ENCODE results near the gene PSMD1.
"Not testable (repeated sequence)": the region's sequence is repeated elsewhere in the genome, so short reads cannot be mapped to it uniquely, and the experiment has no call there.

PSMD1 gene

DNA sequence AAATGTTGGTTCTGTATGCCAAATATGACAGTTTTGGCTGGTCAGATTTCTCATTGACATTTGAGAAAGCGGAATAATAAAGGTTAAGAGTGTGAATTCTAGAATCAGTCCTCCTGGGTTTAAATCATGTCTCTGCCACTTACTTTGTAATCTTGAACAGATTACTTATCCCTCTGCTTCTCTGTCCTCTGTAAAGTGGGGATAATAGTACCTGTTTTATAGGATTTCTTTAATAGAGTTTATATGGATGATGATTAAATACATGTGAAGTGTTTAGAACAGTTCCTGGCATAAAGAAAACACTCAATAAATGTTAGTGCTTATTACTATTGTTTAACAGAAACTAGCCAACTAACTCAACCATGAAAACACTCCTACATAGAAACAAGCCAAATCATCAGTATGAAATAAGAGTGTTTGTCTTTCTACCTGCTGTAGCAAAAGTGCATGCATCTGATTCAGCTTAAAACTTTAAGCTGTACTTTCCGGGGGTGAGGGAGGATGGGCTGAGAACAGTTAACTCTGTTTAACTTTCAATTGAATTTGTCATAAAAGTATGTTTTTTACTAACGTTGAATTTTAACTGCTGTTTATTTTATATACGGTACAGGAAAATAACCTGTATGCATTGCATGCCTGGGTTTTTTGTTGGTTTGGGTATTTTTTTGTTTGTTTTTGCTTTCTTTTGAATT lies 61.4 kb downstream of the PSMD1 start:
- no peak for DNase-seq (ENCODE audit: low read depth)

DNA sequence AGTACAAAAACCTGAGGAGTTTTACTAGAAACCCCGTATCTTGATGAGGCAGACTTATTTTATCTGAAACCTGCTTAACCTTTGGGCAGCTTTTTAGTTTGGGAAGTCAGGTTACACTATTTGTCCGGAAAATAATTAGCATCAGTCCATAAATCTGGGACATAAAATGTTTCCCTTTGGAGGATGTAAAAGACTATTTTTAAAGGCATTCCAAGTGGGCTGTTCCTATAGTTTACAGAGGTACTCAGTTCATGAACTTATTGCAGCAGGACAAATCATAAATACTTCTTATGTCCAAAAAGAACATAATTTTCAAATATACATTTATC lies 61.9 kb downstream of the PSMD1 start:
- no peak for DNase-seq (ENCODE audit: low read depth)

DNA sequence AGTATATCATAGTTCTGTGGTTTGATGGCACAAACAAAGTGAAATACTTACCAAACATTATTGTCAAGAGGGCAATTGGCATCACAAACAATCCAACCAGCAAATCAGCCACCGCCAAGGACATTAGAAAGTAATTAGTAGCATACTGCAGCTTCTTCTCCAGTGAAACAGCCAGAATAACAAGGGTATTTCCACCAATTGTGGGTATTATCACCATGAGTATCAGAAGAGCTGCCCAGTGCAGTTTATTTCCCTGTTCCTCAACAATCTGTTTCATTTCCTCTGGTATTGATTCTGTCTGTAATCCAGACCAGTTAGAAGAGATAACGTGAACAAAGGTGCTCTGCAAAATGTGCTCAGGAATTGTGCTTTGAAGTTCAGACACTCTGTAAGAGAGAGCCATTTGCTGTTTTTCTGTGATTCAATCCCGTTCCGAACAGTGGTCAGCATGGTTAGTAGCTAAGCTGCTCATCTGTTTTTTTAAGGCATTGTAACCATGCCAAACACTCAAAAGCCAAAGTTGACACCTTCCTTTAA lies 66.8 kb downstream of the PSMD1 start:
- DNase-seq (ENCODE audit: low read depth): no peak

DNA sequence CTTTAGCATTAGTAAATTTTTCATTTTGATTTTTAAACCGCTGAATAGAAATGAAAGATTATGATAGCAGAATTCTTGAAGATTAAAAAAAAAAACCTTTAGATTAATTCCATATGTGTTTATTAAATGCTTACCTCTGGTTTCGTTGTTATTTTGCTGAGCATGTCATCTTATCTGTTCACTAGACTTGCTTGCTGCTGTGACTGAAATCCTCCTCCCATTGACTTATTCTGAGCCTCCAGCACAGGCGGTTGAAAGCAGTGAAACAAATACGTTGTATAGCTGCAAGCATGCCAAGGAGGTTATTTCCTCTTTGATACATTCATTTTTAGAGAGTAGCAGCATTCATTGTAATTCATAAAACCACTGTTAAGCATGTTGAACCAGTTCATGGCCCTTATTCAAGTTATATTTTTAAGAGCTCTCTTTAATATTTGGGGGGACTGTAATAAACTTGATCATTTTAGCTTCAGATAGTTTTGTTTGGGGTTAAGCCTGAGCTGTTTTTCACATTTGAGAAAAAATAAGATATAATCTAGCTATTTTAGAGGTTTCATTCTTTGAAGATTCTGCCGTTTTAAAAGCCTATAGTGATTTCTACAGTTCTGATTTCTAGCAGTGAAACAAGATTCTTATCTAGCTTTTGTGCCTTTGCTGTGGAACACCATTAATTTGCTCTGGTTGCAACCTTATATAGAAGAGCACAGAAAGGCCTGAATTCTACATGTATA lies 68.3 kb downstream of the PSMD1 start, which contains the start of gene HTR2B:
HTR2B (minus strand) TSS at position 205 of the 731 bp plus-strand sequence. CDS start 1,278 bp downstream, outside the sequence.
- no peak for DNase-seq (ENCODE audit: low read depth)

DNA sequence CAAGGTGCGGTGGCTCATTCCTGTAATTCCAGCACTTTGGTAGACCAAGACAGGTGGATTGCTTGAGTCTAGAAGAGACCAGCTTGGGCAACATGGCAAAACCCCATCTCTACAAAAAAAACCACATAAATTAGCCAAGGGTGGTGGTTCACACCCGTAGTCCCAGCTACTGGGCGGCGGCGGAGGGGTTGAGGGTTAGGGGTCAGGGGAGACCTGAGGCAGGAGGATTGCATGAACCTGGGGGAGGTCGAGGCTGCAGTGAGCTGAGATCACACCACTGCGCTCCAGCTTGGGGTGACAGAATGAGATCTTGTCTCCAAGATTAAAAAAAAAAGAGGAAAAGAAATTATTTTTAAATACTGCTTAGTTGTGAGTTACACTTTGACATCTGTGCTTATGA lies 69.5 kb downstream of the PSMD1 start:
- DNase-seq (ENCODE audit: low read depth): no peak

DNA sequence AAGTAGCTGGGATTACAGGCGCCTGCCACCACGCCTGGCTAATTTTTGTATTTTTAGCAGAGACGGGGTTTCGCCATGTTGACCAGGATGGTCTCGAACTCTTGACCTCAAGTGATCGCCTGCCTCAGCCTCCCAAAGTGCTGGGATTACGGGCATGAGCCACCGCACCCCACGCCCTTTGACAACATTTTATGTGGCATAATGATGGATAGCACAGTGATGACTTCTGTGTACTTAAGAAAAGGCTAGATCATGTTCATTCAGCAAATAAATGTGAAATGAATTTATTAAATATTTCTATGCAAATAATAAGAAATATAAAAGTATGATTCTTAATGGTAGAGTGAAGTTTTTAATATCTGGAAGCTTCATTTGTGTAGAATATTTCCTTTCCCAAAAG lies 70.8 kb downstream of the PSMD1 start:
- DNase-seq (ENCODE audit: low read depth): no peak

DNA sequence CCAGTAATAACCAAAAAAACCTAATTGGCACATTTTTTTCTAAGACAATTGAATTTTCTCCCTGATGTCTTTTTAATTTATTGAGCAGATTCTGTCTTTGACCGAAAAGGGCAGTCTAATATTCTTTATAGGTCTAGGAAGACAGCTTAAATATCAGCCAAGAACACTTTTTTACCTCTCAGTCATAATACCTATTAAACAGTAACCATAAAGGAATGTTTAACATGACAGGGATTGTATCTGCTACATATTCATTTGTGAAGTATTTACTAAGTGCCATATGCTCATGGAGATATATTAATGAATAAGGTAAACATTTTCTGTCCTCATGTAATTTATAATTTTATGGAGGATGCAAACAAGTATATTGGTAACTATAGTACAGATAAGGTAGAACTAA lies 71.3 kb downstream of the PSMD1 start:
- no peak for DNase-seq (ENCODE audit: low read depth)

DNA sequence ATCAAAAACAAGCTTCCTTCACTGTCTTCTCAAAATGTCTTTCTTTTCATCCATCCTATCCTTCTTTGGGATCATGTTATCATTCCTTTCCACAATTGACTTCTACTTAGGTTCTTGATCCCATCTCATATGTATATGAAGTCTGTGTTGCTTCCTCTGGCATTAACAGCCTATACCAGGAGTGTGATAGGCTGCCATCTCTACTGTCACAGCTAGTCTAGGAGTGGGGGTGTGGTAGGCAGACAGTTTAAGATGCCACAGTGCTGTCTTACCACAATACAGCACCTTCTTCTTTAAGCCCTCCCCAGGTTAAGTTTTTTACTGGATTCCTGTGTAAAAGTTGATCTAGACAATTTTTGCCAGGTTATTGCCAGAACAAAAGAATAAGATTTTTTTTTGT lies 71.9 kb downstream of the PSMD1 start:
- no peak for DNase-seq (ENCODE audit: low read depth)

DNA sequence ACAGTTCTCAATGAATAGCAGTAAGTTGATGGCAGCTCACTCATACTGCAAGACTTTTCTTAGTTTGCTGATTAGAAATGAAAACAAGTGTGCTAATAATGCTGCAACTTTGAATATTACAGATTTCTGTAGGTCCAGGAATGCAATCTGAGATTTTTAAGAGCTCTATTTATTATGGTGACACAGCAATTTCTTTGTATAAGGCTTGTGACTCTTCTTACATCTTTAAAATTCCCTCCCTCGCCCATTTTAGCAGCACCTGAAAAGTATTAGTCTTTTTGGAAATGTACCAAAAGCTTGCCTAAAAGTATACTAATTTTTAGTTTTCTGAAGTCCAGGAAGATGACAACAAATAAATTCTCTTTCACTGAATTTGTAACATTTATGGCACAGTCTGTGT lies 72.5 kb downstream of the PSMD1 start:
- no peak for DNase-seq (ENCODE audit: low read depth)

DNA sequence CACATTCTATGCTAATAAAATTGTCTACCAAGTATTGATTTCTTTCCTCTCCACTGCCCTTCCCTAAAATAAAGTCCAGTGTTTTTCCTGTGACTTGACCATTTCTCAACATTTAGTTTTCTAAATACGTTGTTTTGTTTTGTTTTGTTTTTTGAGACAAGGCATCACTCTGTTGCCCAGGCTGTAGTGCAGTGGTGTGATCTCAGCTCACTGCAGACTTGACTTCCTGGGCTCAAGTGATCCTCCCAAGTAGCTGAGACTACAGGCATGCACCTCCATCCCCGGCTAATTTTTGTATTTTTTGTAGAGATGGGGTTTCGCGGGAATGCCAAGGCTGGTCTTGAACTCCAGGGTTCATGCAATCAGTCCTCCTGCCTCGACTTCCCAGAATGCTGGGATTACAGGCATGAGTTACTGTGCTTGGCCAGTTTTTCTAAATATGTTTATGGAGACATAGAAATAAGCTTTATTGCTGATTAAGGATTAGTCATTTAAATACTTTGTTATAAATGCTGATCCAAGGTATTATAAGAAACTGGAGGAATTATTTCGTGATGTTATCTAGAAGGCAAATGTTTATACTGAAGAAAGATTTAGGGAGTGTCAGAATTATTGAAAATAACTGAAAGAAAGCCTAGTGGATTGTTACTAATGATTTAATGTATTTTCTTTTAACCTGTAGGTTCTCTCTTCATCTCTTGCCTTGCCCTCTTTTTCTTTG lies 73.8 kb downstream of the PSMD1 start:
- no peak for DNase-seq (ENCODE audit: low read depth)

DNA sequence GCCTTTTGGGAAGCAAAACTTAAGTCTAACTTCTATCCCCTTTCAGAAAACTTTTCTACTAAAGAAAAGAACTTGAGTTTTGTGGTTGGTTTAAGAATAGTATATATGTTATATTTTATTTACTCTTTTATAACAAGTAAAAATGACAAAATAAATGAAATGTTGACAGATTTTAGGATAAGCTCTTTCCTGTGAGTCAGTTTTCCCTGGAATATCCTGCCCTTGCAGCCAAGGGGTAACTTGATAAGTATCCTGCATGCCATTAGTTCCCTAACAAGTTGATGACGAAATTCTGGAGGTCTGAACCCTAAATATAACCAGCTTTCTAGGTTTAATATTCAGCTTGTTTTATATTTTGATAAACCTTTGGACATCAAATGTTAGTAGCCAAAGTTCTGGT lies 75.5 kb downstream of the PSMD1 start:
- peak; percentile 36 for DNase-seq (ENCODE audit: low read depth)

DNA sequence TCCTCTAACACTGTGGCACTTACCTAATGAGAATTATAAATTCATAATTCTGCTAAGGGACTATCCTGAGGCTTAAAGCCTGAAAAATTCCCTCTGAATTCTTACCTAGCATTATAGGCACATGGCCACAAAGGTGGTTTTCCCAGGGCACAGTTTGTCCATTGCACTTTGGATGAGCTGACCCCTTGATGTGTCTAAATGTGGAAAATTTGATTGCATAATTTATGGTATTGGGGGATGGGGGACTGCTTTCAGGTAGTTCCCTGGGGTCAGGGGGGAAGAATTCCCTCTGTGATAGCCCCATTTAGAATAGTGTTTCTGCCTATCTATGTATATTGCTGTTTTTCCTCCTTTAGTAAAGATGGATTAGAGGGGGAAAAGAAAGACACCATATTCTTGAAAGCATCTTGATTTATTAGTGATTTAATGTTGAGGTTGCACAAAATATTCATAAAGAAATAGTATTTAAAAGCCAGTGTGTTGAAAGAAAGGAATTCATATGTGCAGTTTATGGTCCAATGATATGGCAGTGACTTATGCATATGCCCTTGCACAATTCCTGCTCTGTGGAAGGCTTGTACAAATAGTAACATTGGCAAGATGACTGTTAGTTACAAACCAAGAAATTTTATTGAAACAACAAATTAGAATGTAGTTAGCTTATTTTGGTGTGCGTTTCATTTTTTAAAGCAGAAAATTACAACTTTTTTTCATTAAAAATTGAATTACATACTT lies 76.9 kb downstream of the PSMD1 start:
- DNase-seq (ENCODE audit: low read depth): peak; percentile 36

DNA sequence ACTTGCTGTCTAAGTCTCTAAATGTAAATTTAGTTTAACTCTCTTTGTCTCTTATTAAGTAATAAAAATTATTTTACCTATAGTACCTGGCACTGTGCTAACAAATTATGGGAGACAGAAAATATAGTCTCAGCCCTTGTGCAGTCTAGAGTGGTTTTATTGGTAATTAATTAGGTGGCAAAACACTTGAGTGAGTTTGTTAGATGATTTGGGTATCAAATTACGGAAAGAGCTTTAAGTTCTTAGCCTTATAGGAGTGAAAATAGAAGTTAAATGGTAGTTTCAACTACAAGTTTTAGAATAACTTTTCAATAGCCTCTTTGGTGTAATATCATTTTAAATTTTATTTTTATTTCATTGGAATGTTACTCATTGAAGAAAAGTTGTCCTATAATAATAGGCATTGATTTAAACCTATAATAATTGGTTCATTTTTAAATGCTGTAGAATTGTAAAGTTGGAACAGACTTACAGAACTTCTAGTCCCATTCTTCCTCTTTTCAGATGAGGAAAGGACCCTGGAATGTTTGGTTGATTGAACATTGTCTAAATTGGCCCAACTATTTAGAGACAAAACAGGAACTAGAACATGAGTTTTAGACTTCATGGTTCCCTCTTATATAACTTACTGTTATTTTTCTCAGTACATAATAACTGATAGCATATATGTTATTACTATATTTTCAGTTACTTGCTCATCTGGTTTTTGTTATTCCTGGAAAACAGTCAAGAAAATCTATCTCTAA lies 78.4 kb downstream of the PSMD1 start:
- DNase-seq (ENCODE audit: low read depth): no peak

DNA sequence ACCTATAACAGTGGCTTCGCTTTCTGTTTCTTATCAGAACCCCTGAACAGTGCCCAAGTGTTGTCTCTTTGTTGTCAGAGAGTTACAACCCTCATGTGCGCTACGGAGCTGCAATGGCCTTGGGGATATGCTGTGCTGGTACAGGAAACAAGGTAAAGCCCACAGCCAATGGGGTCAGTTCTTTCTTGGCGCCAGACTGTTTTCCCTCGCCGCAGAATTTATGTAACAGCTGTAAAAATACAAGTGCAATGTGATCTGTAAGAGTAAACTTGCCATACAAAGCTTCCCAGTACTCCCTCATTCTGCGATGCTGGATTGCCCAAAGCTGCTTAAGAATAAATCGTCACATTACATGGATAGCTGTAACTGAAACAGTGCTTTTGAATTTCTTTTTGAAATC lies 82.0 kb downstream of the PSMD1 start:
- no peak for DNase-seq (ENCODE audit: low read depth)

DNA sequence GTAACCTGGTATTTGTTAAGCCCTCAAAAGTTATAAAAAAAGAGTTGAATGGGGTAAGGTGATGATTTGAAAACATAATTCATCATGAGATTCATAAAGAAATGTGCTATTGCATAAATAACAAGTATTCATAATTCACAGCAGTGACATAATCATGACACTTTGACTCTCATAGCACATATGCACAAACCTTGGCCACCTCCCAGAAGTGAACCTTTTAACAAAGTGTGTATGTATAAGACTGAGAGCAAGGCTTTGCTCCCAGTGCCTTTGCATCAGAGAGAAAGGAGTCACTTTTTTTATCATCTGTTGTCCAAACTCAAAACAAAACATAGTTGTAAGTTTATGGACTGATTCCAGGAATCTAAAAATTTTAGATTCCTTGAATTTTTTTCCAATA lies 83.1 kb downstream of the PSMD1 start:
- DNase-seq (ENCODE audit: low read depth): no peak

DNA sequence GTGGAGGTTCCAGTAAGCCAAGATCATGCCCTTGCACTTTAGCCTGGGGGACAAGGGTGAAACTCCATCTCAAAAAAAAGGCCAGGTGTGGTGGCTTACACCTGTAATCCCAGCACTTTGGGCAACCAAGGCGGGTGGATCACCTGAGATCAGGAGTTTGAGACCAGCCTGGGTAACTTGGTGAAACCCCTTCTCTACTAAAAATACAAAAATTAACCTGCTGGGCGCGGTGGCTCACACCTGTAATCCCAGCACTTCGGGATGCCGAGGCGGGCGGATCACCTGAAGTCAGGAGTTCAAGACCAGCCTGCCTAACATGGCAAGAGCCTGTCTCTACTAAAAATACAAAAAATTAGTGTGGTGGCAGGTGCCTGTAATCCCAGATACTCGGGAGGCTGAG lies 84.1 kb downstream of the PSMD1 start:
- DNase-seq (ENCODE audit: low read depth): not testable (repeated sequence)

DNA sequence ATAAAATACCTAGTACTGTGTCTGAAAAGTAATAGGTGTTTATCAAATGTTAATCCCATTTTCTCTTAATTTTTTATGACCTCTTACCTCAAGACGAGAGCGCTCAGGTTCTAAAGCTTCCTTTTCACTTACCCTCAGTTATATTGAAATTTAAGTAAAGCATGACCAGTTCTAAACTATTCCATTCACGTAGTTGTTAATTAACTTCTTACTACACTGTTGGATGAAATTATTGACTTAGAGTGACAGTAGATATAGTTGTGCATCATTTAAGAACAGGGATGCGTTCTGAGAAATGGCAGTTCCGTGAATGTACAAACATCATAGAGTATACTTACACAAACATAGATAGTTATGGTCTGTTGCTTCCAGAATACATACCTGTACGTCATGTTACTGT lies 88.2 kb downstream of the PSMD1 start:
- DNase-seq (ENCODE audit: low read depth): no peak

DNA sequence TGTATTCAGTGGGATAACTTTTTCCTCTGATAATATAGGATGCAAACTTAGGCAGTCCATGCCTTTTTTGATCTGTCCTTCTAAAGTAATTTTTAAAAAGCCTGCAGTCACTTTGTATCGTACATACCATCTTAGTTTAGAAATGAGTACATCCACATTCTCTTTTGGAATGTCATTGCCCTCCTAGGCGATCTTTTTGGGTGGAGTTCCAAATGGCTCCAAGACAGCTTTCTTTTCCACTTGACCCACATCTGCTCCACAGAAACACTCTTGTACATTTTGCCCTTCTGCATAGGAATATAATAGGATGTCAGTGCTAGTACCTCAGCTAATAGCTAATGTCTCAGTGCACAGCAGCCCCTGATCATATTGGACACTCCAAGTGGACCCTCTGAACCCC lies 90.0 kb downstream of the PSMD1 start:
- DNase-seq (ENCODE audit: low read depth): no peak

DNA sequence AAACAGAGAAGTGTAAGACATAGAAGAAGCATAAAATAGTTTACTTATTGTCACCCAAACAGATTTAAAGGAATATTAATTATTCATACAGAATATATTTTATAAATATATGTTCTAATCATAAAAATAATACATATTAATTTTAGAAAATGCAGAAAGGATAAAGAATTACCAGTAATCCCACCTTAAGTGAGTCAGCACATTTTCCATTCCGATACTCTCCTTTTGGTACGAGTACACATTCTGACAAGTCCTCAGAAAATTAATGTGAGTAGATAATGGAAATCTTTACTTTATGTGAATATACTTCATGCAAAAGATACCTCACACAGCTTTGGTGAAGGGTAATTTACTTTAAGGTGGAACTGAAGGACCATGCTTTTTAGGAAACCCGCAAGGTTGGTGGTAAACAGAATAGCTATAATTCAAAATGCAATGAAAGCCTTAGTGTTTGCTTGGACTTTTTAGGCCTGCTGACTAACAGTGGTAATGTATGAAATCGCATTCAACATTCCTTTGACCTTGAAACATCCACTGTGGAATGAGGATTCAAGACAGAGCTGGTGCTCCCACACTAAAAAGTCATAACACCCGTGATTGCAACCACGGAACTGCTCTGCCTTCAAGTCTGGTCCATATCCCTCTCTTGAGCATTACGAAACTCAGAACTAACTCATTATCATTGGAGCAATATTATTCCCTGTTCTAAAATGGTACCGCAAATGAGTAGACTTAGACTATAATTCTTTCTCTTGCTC lies 96.3 kb downstream of the PSMD1 start:
- no peak for DNase-seq (ENCODE audit: low read depth)

DNA sequence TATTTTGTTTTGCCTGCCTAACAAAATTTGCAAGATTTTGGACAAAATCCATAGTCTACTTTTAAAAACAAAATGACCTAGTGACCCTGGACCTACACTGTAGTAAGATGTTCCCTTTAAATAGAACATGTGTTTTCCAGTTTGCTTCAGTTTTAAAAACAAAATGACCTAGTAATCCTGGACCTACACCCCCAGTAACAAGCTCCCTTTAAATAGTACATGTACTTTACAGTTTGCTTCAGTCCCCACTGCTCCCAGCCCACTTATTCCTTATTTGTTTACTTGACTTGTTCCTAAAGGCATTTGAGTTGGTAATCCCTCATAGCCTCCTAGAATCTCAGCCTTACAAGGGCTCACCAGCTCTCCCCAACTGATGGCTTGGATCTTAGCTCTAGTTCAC lies 102.6 kb downstream of the PSMD1 start:
- no peak for DNase-seq (ENCODE audit: low read depth)

DNA sequence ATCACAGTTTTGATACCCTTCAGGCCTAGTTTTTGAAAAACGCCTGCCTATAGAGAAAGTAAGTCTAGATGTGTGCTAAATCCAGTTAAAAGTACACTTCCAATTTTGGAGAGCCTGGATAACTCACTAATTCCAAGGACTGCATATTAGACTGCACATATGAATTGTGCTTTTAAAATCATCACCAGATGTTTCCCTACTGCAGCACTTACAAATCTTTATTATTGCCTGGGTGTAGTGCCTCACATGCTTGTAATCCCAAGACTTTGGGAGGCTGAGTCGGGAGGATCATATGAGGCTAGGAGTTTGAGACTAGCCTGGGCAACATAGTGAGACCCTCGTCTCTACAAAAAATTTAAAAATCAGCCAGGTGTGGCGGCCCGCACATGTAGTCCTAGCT lies 104.0 kb downstream of the PSMD1 start:
- no peak for DNase-seq (ENCODE audit: low read depth)
